Stimulated activated CD8-positive, alpha-beta memory T cell treated with anti-CD3 and anti-CD28 coated beads, Interleukin-15, amount 100 ng/mL, for 24 hours (primary cell): ENCODE results near the gene ADAMTS16.
"Not testable (repeated sequence)": the region's sequence is repeated elsewhere in the genome, so short reads cannot be mapped to it uniquely, and the experiment has no call there.

Experiments used
- DNase-seq: peaks from one replicate; pipeline ENCODE4 v3.0.0-alpha.2; 2020; ENCODE audit warnings: low read depth

Gene ADAMTS16, protein sequence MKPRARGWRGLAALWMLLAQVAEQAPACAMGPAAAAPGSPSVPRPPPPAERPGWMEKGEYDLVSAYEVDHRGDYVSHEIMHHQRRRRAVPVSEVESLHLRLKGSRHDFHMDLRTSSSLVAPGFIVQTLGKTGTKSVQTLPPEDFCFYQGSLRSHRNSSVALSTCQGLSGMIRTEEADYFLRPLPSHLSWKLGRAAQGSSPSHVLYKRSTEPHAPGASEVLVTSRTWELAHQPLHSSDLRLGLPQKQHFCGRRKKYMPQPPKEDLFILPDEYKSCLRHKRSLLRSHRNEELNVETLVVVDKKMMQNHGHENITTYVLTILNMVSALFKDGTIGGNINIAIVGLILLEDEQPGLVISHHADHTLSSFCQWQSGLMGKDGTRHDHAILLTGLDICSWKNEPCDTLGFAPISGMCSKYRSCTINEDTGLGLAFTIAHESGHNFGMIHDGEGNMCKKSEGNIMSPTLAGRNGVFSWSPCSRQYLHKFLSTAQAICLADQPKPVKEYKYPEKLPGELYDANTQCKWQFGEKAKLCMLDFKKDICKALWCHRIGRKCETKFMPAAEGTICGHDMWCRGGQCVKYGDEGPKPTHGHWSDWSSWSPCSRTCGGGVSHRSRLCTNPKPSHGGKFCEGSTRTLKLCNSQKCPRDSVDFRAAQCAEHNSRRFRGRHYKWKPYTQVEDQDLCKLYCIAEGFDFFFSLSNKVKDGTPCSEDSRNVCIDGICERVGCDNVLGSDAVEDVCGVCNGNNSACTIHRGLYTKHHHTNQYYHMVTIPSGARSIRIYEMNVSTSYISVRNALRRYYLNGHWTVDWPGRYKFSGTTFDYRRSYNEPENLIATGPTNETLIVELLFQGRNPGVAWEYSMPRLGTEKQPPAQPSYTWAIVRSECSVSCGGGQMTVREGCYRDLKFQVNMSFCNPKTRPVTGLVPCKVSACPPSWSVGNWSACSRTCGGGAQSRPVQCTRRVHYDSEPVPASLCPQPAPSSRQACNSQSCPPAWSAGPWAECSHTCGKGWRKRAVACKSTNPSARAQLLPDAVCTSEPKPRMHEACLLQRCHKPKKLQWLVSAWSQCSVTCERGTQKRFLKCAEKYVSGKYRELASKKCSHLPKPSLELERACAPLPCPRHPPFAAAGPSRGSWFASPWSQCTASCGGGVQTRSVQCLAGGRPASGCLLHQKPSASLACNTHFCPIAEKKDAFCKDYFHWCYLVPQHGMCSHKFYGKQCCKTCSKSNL

DNA sequence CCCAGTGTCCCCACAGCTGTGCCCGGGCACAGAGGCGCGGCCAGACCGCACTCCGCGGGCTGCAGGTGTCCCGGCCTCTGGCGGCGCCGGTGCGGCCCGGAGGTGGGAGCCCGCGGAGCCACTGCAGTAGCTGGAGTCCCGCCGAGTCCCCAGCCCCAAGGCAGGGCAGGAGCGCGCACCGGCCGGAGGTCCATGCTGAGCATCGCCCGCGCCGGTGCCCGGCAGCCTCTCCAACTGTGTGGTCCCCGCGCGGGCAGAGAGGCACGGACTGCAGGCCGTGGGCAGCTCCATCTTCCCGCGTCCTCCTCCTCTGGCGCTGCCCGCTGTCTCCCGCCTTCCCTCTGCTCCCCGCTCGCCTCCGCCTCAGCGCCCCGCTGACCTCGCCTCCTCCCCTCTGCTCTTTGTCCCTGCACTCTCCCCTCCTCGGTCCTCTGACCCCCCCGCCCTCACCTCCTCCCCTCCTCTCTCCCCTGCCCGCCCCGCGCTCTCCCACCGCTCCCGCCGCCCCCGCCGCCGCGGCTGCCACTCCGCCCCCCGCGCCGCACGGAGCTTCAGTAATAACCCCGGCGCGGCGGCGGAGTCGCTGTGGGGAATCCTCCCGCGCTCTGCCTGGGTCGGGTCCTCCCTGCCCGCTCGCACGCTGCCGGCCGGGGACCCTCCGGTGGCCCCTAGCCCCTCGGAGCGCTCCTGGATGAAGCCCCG lies at the start of gene ADAMTS16:
Gene ADAMTS16 (plus strand): TSS at position 554 of the 702 bp plus-strand sequence. CDS start 138 bp downstream, at position 692.
- no peak for DNase-seq

DNA sequence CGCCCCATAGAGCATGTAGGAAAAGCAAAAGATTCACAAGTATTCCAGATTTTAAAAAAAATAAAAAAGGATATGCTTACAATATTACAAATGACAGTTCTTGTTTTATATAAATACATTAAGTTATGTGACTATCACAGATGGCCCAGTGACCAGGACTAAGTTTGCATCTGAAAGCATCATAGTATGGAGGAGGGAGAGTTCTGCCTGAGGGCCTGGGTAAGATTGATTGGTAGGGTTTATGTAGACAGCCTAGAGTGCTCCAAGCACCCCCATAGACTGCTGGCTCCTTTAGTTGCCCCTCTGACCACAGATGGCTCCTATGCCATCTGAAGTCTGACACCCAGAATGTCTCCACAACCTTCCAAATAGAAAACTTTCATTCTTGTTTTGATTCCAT lies 48.0 kb upstream of the ADAMTS16 start:
- DNase-seq, result no peak

GRCh38 chr5:5100635-5101034 lies 39.5 kb upstream of the ADAMTS16 start:
- DNase-seq, result no peak

- no peak for DNase-seq
Observed at GRCh38 chr5:5101676-5102075, 38.5 kb upstream of the ADAMTS16 start.

GRCh38 chr5:5103245-5103644 lies 36.9 kb upstream of the ADAMTS16 start:
- no peak for DNase-seq

DNA sequence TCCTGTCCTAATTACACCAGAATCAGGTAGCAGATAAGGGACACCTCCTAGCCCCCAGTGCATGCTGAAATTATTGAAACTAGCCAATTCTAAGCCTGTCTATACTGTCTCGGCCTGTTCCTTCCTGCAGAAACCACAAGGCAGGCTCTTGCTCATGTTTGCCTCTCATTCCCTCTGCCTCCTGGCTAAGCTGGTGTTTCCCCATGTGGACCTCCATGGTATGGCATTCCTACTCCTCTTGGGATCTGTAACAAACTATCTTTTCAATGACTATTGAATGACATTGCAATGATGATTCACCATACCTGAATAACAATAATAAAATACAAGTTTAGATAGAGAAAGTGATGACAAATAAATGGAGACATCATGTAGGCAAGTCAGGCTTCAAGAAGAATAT lies 35.6 kb upstream of the ADAMTS16 start:
- DNase-seq, result no peak

GRCh38 chr5:5105531-5105930 lies 34.6 kb upstream of the ADAMTS16 start:
- no peak for DNase-seq

DNA sequence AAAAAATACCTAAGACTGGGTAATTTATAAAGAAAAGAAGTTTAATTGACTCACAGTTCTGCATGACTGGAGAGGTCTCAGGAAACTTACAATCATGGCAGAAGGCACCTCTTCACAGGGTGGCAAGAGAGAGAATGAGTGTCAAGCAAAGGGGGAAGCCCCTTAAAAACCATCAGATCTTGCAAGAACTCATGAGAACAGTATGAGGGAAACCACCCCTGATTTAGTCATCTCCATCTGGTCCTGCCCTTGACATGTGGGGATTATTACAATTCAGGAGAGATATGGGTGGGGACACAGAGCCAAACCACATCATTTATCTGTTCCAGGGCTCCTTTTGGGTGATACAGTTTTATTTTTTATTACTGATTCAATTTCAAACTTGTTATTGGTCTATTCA lies 23.2 kb upstream of the ADAMTS16 start:
- no peak for DNase-seq

DNA sequence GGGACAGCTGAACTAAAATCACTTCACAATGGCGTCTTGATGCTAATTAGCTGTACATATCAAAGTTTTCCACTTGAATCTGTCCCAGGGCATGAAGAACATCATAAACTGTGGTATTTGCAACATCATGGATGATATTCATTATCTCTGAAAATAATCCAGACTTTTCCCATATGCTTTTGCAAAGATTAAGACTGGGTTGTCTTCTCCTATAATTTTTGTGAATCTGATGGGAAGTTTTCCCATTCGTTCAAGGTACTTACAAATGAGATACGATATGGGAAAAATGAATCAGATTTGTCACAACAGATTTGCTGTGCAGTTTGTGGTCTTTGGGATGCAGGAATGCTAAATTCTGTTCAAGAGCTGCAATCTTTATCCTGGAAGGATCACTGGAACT lies 17.4 kb upstream of the ADAMTS16 start:
- no peak for DNase-seq

DNA sequence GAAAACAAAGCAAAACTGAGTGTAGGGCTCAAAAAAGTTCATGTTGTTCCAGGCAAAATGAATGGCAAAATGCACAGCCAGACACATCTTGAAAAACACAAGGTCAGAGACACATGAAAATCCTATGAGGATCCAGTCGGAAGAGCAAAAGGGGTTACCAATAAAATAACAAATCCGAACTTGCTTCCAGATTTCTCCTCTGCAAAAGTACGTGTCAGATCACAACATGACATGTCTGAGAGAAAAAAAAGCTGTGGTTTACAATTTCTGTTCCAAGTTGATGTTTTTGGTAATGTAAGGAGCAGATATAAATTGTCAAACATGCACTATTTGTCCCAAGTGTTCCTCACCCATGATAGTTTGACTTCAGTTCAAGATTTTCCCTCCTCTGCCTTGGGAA lies 15.9 kb upstream of the ADAMTS16 start:
- DNase-seq, result no peak

DNA sequence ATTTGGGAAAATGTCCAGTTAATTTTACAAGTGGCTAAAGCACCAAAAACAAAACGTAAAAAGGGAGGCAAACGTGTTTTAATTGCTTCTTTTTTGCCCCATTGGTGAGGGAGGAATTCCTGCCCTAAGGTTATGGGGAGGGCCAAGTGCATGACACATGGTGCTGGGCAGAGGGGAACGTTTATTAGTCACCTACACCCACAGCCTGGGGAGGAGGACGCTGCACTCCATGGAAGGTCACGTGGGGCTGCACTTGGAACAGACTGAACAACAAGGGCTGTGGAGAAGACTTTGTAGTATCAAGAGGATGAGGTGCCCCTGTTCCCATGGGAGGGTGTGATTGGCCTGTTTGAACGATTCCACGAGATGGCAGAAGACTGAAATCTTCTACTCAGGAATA lies 13.7 kb upstream of the ADAMTS16 start:
- no peak for DNase-seq

- no peak for DNase-seq
Observed at GRCh38 chr5:5128766-5129165, 11.4 kb upstream of the ADAMTS16 start.

DNA sequence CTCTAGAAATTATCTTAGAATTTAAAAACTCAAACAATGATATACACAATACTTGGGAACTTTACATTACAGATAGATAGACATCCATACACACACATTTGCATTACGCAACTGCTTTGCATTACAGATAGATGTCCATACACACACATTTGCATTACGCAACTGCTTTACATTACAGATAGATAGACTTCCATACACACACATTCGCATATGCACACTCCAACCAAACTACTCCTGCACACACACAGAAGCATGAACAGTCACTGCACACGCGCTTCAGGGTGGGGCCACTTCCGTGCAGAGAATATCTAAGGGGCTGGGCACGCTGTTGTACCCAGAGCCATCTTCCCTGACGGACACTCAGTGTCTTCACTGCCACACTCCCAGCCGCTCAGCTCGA lies 7.9 kb upstream of the ADAMTS16 start:
- no peak for DNase-seq

DNA sequence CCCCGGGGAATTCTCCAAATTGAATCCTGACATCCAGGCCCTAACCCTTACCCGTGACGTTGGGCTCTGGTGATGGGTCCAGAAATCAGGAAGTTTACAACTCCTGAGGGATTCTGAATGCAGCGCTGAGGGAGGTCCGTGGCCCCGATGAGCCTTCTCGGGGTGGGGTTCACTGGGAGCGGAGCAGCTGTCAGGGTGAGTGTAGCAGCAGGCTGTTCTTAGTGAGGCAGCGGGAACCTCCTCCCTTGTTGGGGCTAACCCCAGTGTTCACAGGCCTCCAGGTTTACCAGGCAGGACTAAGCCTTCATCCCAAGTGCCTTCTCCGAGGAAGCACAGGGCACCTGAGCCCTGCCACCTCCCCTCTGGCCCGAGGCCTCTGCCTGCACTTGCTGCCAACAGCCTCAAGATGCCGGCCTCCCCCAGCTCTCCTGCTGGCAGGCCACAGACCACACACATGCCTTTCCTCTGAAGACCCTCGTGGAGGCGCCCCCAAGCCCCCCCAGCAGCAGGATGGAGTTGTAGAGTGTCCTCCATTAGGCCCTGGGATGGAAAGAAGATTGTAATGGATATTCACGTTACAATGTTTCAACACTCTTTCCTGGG lies 7.3 kb upstream of the ADAMTS16 start:
- DNase-seq, result no peak

GRCh38 chr5:5134107-5134506 lies 6.0 kb upstream of the ADAMTS16 start:
- no peak for DNase-seq

- DNase-seq, result no peak
Observed at GRCh38 chr5:5135957-5136676, 4.0 kb upstream of the ADAMTS16 start.

- not testable (repeated sequence) for DNase-seq
Observed at GRCh38 chr5:5137851-5138250, 2.3 kb upstream of the ADAMTS16 start.

DNA sequence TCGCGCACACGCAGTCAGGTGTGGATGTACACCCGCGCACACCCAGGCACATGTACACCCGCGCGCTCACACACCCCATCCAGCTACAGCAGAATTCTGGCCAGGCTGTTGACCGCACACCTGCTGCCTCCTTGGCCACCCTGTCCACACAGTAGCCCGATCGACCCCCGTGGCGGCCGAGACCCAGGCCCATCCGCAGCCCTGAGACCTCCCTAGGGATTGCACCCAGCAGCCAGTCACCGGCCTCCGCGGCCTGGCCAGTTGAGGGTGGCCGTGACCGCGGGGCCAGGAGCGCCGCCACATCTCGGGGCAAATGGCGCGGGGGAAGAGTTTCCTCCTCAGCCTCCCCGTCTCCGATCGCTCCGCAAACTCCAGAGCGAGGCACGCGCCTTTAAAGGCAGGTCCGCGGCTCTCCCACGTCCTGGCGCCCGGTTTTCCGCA lies 774 bp upstream of the ADAMTS16 start:
- DNase-seq, result no peak

- no peak for DNase-seq
Observed at GRCh38 chr5:5140479-5141338, 579 bp downstream of the ADAMTS16 start.

GRCh38 chr5:5141339-5141599 lies 1.1 kb downstream of the ADAMTS16 start:
- DNase-seq, result no peak
